Adrenal gland (tissue), 12 donors: ENCODE results near the gene RELN. TPM values are rescaled to one million over a fixed set of nuclear protein-coding genes. Genes with fewer than 3 reads are reported as not detected.

Source experiments
- DNase-seq, 7 donors: peaks; one replicate each; pipeline ENCODE4 v3.0.0-alpha.2; 2019 to 2020
- H3K27ac ChIP-seq, 5 donors: fragments of 200-600 bp; sonication (generic) in 4 of 5; 1 replicate in 3 of 5; 2 replicates in 2 of 5; pipeline versions ENCODE4 v1.5.1 to v1.8.0; 2016 to 2020; ENCODE audit warnings: mild to moderate bottlenecking in 1 of 5
- H3K27me3 ChIP-seq: fragments of 200-600 bp; 2 replicates; pipeline ENCODE4 v1.8.0; 2021
- H3K36me3 ChIP-seq, 2 donors: fragments of 200-600 bp; replicated peaks in 1 of 2; 1 replicate in 1 of 2; 2 replicates in 1 of 2; pipeline versions ENCODE4 v1.5.1 to v1.8.0; 2018 to 2022
- H3K4me1 ChIP-seq, 2 donors: fragments of 200-600 bp; replicated peaks in 1 of 2; 1 replicate in 1 of 2; 2 replicates in 1 of 2; pipeline versions ENCODE4 v1.5.1 to v1.8.0; 2018 to 2021
- H3K4me3 ChIP-seq, 4 donors: fragments of 200-600 bp; sonication (generic) in 3 of 4; one replicate each; pipeline ENCODE4 v1.5.1; 2016 to 2018
- H3K9me3 ChIP-seq, 3 donors: fragments of 200-600 bp; sonication (generic) in 1 of 3; replicated peaks in 1 of 3; 1 replicate in 2 of 3; 2 replicates in 1 of 3; pipeline versions ENCODE4 v1.5.1 to v1.8.0; 2016 to 2021
- POLR2A ChIP-seq, 2 donors: fragments of 450-650 bp; IDR thresholded peaks; one replicate each; pipeline ENCODE4 v1.6.1; 2017; ENCODE audit warnings: antibody characterized with exemption in 2 of 2, mild to moderate bottlenecking in 2 of 2, moderate library complexity in 1 of 2
- WGBS, 4 donors: extraction: QIAGEN DNeasy Blood & Tissue Kit in 2 of 4; methylation state at CpG; one replicate each; pipeline versions ENCODE4 v1.1.5 to v1.1.7; 2013 to 2017; 5-methylcytosine and 5-hydroxymethylcytosine counted together
- intact Hi-C, 2 donors: fragments of 100-400 bp; cut with DNase I; formaldehyde crosslinking; loops; one replicate each; pipeline versions ENCODE4 v1.14.1 to v1.15.0; 2022 to 2023
- polyA plus RNA-seq, 3 donors: library from polyadenylated mRNA; stranded (reverse); fragments of 200-250 nt in 2 of 3; fragments of 350-450 nt in 1 of 3; fragmentation: Illumina TruSeq in 1 of 3; extraction: RNeasy Lipid Tissue Mini Kit (QIAGEN cat#74804) in 1 of 3; gene quantifications; one replicate each; pipeline ENCODE4 v1.2.3, GENCODE V29; 2013 to 2014
- total RNA-seq, 9 donors: library from RNA; depleted of rRNA in 4 of 9; stranded (reverse); fragments of >200 nt in 4 of 9; fragments of 120-200 nt in 1 of 9; fragmentation: NEBNext Ultra II Directional in 1 of 9; extraction: Animal tissue kit (Norgen Biotek cat#: 25700) in 1 of 9; gene quantifications; one replicate each; pipeline versions ENCODE4 v1.1.0 to v1.2.4, GENCODE V29; 2013 to 2023
- TF ChIP-seq, protein P1 (sequence below), 6 experiments: fragments of 450-650 bp in 4 of 6; fragments of 200-600 bp in 2 of 6; sonication (generic) in 1 of 6; IDR thresholded peaks; 1 replicate in 5 of 6; 2 replicates in 1 of 6; pipeline versions ENCODE4 v1.5.1 to v1.8.0; 2016 to 2021; ENCODE audit warnings: antibody characterized with exemption in 6 of 6, mild to moderate bottlenecking in 2 of 6, moderate library complexity in 1 of 6
- donor health status: healthy with polysubstance abuse.
- donor health status: Bipolar disorder and iron deficiency.
- donor health status: DM: yes; HTN: yes; CAD: no.
- donor health status: DM: no; HTN: no; CAD: no.
- donor health status: DM: no; HTN: no; CAD: no.
- donor health status: DM: yes; HTN: yes; CAD: no.

RELN gene
- total and polyA plus RNA-seq, 12 donors = 0.88 to 7.9 (median 2.3) TPM

GRCh38 chr7:103668279-103668941, 321.0 kb downstream of the RELN start:
- no peak overlapping the region for H3K27ac ChIP-seq
- H3K4me3 ChIP-seq = no peak overlapping the region
- no peaks in the 10 kb centered on the region for H3K36me3 ChIP-seq
- no peaks in the 10 kb centered on the region for H3K4me1 ChIP-seq
- 72 to 91% (median 81%) methylated on average over 2 of the region's 2 CpGs for WGBS, 4 donors
- no peak for DNase-seq
- no peaks in the 10 kb centered on the region for H3K9me3 ChIP-seq
- intact Hi-C loops = no loop called here
- H3K27me3 ChIP-seq = no peaks in the 10 kb centered on the region
- TF ChIP-seq, protein P1, sequence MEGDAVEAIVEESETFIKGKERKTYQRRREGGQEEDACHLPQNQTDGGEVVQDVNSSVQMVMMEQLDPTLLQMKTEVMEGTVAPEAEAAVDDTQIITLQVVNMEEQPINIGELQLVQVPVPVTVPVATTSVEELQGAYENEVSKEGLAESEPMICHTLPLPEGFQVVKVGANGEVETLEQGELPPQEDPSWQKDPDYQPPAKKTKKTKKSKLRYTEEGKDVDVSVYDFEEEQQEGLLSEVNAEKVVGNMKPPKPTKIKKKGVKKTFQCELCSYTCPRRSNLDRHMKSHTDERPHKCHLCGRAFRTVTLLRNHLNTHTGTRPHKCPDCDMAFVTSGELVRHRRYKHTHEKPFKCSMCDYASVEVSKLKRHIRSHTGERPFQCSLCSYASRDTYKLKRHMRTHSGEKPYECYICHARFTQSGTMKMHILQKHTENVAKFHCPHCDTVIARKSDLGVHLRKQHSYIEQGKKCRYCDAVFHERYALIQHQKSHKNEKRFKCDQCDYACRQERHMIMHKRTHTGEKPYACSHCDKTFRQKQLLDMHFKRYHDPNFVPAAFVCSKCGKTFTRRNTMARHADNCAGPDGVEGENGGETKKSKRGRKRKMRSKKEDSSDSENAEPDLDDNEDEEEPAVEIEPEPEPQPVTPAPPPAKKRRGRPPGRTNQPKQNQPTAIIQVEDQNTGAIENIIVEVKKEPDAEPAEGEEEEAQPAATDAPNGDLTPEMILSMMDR (IDR thresholded peaks at IDR 0.05) = no peak
- no peak for TF ChIP-seq POLR2A (IDR thresholded peaks at IDR 0.05)

- Histone ChIP-seq H3K9me3 (no peaks in the 10 kb centered on the region), H3K36me3 (no peaks in the 10 kb centered on the region), H3K4me1 (no peaks in the 10 kb centered on the region), H3K4me3 (no peak overlapping the region), H3K27me3 (no peaks in the 10 kb centered on the region), H3K27ac (no peak overlapping the region)
- intact Hi-C loops = no loop called here
- no peak for DNase-seq
- 74 to 83% (median 80%) methylated on average over 1 of the region's 1 CpG for WGBS, 4 donors
- TF ChIP-seq, protein P1 (IDR thresholded peaks at IDR 0.05) = no peak
Observed at GRCh38 chr7:103666326-103666725, 323.1 kb downstream of the RELN start.

GRCh38 chr7:103664577-103664976, 324.9 kb downstream of the RELN start:
- 80 to 85% (median 84%) methylated on average over 1 of the region's 1 CpG for WGBS, 4 donors
- TF ChIP-seq, protein P1 (IDR thresholded peaks at IDR 0.05) = no peak
- no peak for TF ChIP-seq POLR2A (IDR thresholded peaks at IDR 0.05)
- H3K36me3 ChIP-seq = no peaks in the 10 kb centered on the region
- intact Hi-C loops = no loop called here
- no peak overlapping the region for H3K4me3 ChIP-seq
- no peak overlapping the region for H3K27ac ChIP-seq
- H3K4me1 ChIP-seq = no peaks in the 10 kb centered on the region
- no peak for DNase-seq
- H3K27me3 ChIP-seq = no peaks in the 10 kb centered on the region
- no peaks in the 10 kb centered on the region for H3K9me3 ChIP-seq

GRCh38 chr7:103660455-103661371, 328.7 kb downstream of the RELN start:
- Histone ChIP-seq H3K27me3 (no peaks in the 10 kb centered on the region), H3K4me3 (no peak overlapping the region), H3K27ac (no peak overlapping the region), H3K36me3 (no peaks in the 10 kb centered on the region), H3K9me3 (no peaks in the 10 kb centered on the region), H3K4me1 (no peaks in the 10 kb centered on the region)
- 82 to 88% (median 87%) methylated on average over 7 of the region's 7 CpGs for WGBS, 4 donors
- intact Hi-C loops = no loop called here
- no peak for DNase-seq
- no peak for TF ChIP-seq POLR2A (IDR thresholded peaks at IDR 0.05)
- TF ChIP-seq, protein P1 (IDR thresholded peaks at IDR 0.05) = no peak
